Esophagus muscularis mucosa (tissue), 4 donors: ENCODE results near the gene HEATR5A. TPM values are rescaled to one million over a fixed set of nuclear protein-coding genes. Genes with fewer than 3 reads are reported as not detected.
A peak's percentile ranks its signal among the peaks of the same experiment; 100 is the strongest.
"Not testable (repeated sequence)": the region's sequence is repeated elsewhere in the genome, so short reads cannot be mapped to it uniquely, and the experiment has no call there.

Experiments
- DNase-seq: peaks from one replicate; pipeline ENCODE4 v3.0.0-alpha.2; 2017; ENCODE audit errors: extremely low spot score
- H3K27ac ChIP-seq, 4 donors: fragments of 200-600 bp; sonication (generic); replicated peaks in 1 of 4; 1 replicate in 3 of 4; 2 replicates in 1 of 4; pipeline ENCODE4 v1.5.1; 2016 to 2019; ENCODE audit warnings: mild to moderate bottlenecking in 1 of 4
- H3K27me3 ChIP-seq, 4 donors: fragments of 200-600 bp; sonication (generic); one replicate each; pipeline versions ENCODE4 v1.5.1 to v1.6.0; 2016 to 2019
- H3K36me3 ChIP-seq, 4 donors: fragments of 200-600 bp; sonication (generic); one replicate each; pipeline ENCODE4 v1.5.1; 2016 to 2019
- H3K4me1 ChIP-seq, 4 donors: fragments of 200-600 bp; sonication (generic); one replicate each; pipeline ENCODE4 v1.5.1; 2016 to 2019
- H3K4me3 ChIP-seq, 4 donors: fragments of 200-600 bp; sonication (generic); 1 replicate in 2 of 4; 2 replicates in 2 of 4; pipeline ENCODE4 v1.5.1; 2016 to 2019; ENCODE audit warnings: mild to moderate bottlenecking in 4 of 4, moderate library complexity in 1 of 4
- H3K9me3 ChIP-seq, 4 donors: fragments of 200-600 bp; sonication (generic); 1 replicate in 3 of 4; 2 replicates in 1 of 4; pipeline ENCODE4 v1.5.1; 2016 to 2019
- CTCF ChIP-seq, 3 experiments: fragments of 200-600 bp in 2 of 3; fragments of 450-650 bp in 1 of 3; sonication (generic) in 2 of 3; IDR thresholded peaks; one replicate each; pipeline ENCODE4 v1.5.1; 2017 to 2019; ENCODE audit warnings: antibody characterized with exemption in 3 of 3, mild to moderate bottlenecking in 2 of 3, moderate library complexity in 1 of 3
- EP300 ChIP-seq: sonication (generic); formaldehyde crosslinking; IDR thresholded peaks from one replicate; pipeline ENCODE4 v1.6.1; 2017; ENCODE audit warnings: antibody characterized with exemption
- POLR2A ChIP-seq: fragments of 450-650 bp; IDR thresholded peaks from one replicate; pipeline ENCODE4 v1.6.1; 2017; ENCODE audit warnings: antibody characterized with exemption, moderate library complexity, mild to moderate bottlenecking, low read depth
- POLR2AphosphoS5 ChIP-seq, 2 donors: sonication (generic); formaldehyde crosslinking; IDR thresholded peaks; one replicate each; pipeline ENCODE4 v1.6.1; 2017; ENCODE audit warnings: antibody characterized with exemption in 2 of 2
- WGBS: methylation state at CpG from one replicate; pipeline ENCODE4 v1.1.5; 2018; 5-methylcytosine and 5-hydroxymethylcytosine counted together
- intact Hi-C: fragments of 100-400 bp; cut with DNase I; formaldehyde crosslinking; loops from one replicate; pipeline ENCODE4 v1.15.1; 2023
- total RNA-seq, 4 donors: library from RNA; depleted of rRNA; stranded (reverse); fragments of >200 nt; gene quantifications; one replicate each; pipeline versions ENCODE4 v1.1.0 to v1.2.1, GENCODE V29; 2016

The HEATR5A gene
- total RNA-seq, 4 donors from 2014 or later = 24.1 to 38.2 (median 28.2) TPM

- Histone ChIP-seq H3K27ac (peak overlapping the region in 1 of 4 donors; percentile 44), H3K4me1 (peaks cover 4 to 20% (median 11%) of the 10 kb centered on the region in 4 donors), H3K36me3 (peaks cover 11 to 51% (median 40%) of the 10 kb centered on the region in 4 donors), H3K4me3 (no peak overlapping the region), H3K9me3 (no peaks in the 10 kb centered on the region), H3K27me3 (no peaks in the 10 kb centered on the region)
- no peak for DNase-seq
- intact Hi-C loops = no loop called here
- TF ChIP-seq POLR2AphosphoS5 (IDR thresholded peaks at IDR 0.05) (no peak), POLR2A (no peak), CTCF (IDR thresholded peaks at IDR 0.05) (no peak), EP300 (no peak)
- 64% methylated on average over 5 of the region's 5 CpGs for whole genome bisulfite sequencing
Measured at GRCh38 chr14:31388687-31389413, 31.5 kb downstream of the HEATR5A start.

- Histone ChIP-seq H3K27me3 (no peaks in the 10 kb centered on the region), H3K4me1 (peaks cover 4 to 20% (median 11%) of the 10 kb centered on the region in 4 donors), H3K4me3 (no peak overlapping the region), H3K36me3 (peaks cover 11 to 51% (median 34%) of the 10 kb centered on the region in 4 donors), H3K27ac (no peak overlapping the region), H3K9me3 (no peaks in the 10 kb centered on the region)
- no peak for TF ChIP-seq POLR2AphosphoS5 (IDR thresholded peaks at IDR 0.05)
- intact Hi-C loops = no loop called here
- DNase-seq = no peak
- 93% methylated on average over 7 of the region's 7 CpGs for WGBS
Measured at GRCh38 chr14:31387091-31387490, 33.3 kb downstream of the HEATR5A start.

- Histone ChIP-seq H3K4me3 (no peak overlapping the region), H3K36me3 (peaks cover 16 to 58% (median 39%) of the 10 kb centered on the region in 4 donors), H3K9me3 (no peaks in the 10 kb centered on the region), H3K27ac (no peak overlapping the region), H3K27me3 (no peaks in the 10 kb centered on the region), H3K4me1 (peaks cover 4 to 20% (median 11%) of the 10 kb centered on the region in 4 donors)
- no peak for DNase-seq
- TF ChIP-seq POLR2AphosphoS5 (IDR thresholded peaks at IDR 0.05) = no peak
- TF ChIP-seq EP300 = no peak
- TF ChIP-seq CTCF (IDR thresholded peaks at IDR 0.05) = no peak
- no peak for TF ChIP-seq POLR2A
- WGBS = 98% methylated on average over 5 of the region's 5 CpGs
- intact Hi-C loops = no loop called here
Measured at GRCh38 chr14:31386271-31386670, 34.1 kb downstream of the HEATR5A start.

- Histone ChIP-seq H3K27me3 (no peaks in the 10 kb centered on the region), H3K9me3 (no peaks in the 10 kb centered on the region), H3K4me1 (no peaks in the 10 kb centered on the region), H3K4me3 (no peak overlapping the region), H3K36me3 (peaks cover 12 to 82% (median 63%) of the 10 kb centered on the region in 4 donors), H3K27ac (no peak overlapping the region)
- WGBS = 91% methylated on average over 1 of the region's 1 CpG
- TF ChIP-seq CTCF (IDR thresholded peaks at IDR 0.05) (no peak), POLR2AphosphoS5 (IDR thresholded peaks at IDR 0.05) (no peak)
- intact Hi-C loops = no loop called here
- DNase-seq = no peak
Measured at GRCh38 chr14:31382221-31382620, 38.1 kb downstream of the HEATR5A start.

GRCh38 chr14:31380106-31380505, 40.2 kb downstream of the HEATR5A start:
- Histone ChIP-seq H3K4me3 (no peak overlapping the region), H3K9me3 (no peaks in the 10 kb centered on the region), H3K36me3 (peaks cover 16 to 90% (median 64%) of the 10 kb centered on the region in 4 donors), H3K4me1 (no peaks in the 10 kb centered on the region), H3K27me3 (no peaks in the 10 kb centered on the region), H3K27ac (no peak overlapping the region)
- intact Hi-C loops = no loop called here
- 93% methylated on average over 3 of the region's 3 CpGs for WGBS
- DNase-seq = no peak
- TF ChIP-seq POLR2AphosphoS5 (IDR thresholded peaks at IDR 0.05) (no peak), POLR2A (no peak), CTCF (IDR thresholded peaks at IDR 0.05) (no peak), EP300 (no peak)

- peaks cover 16 to 89% (median 63%) of the 10 kb centered on the region in 4 donors for H3K36me3 ChIP-seq
- H3K4me3 ChIP-seq, H3K4me1 ChIP-seq, H3K9me3 ChIP-seq, H3K27ac ChIP-seq, intact Hi-C loops, DNase-seq, H3K27me3 ChIP-seq: not testable (repeated sequence)
- WGBS = 95% methylated on average over 16 of the region's 16 CpGs
Measured at GRCh38 chr14:31379125-31379947, 41.0 kb downstream of the HEATR5A start.
